H1 (cell line): Measurements from ENCODE around the gene CDK5R1. TPM values are rescaled to one million over a fixed set of nuclear protein-coding genes. Genes with fewer than 3 reads are reported as not detected.
A peak's percentile ranks its signal among the peaks of the same experiment; 100 is the strongest.

Experiments
- CTCF ChIA-PET: fragments of 300-600 bp; sonication (Branson Sonifier 250); formaldehyde crosslinking; loops from one replicate; lab custom pipeline; 2021; ENCODE audit not compliant: partially characterized antibody; lab: Charles Lee
- POLR2A ChIA-PET: fragments of 300-600 bp; sonication (Branson Sonifier 250); formaldehyde crosslinking; loops from one replicate; lab custom pipeline; 2021; ENCODE audit warnings: inconsistent platforms; ENCODE audit not compliant: partially characterized antibody; lab: Charles Lee
- DNase-seq, 2 experiments: peaks; one replicate each; pipeline versions ENCODE4 v3.0.0 to v3.0.0-alpha.2; 2010 to 2022; ENCODE audit warnings: low spot score in 2 of 2, low read depth in 1 of 2, mixed read lengths in 1 of 2
- FAIRE-seq: peaks from 2 replicates; lab custom pipeline; 2011; peaks lifted over from hg19 to GRCh38; lab: Jason Lieb, UNC
- H2AFZ ChIP-seq: 2 replicates; pipeline ENCODE4 v1.8.1; 2012; ENCODE audit warnings: low read length, inconsistent platforms
- H2AK5ac ChIP-seq: 2 replicates; pipeline ENCODE4 v1.6.1; 2013; ENCODE audit warnings: low read depth, low read length
- H2BK120ac ChIP-seq: replicated peaks from 2 replicates; pipeline ENCODE3; 2013; ENCODE audit warnings: low read depth, low read length, inconsistent platforms
- H2BK12ac ChIP-seq: 2 replicates; pipeline ENCODE4 v1.6.1; 2013; ENCODE audit warnings: low read depth, low read length
- H2BK15ac ChIP-seq: 2 replicates; pipeline ENCODE4 v1.6.1; 2013; ENCODE audit warnings: low read length
- H2BK20ac ChIP-seq: 2 replicates; pipeline ENCODE4 v1.6.1; 2013; ENCODE audit warnings: low read length
- H2BK5ac ChIP-seq: 2 replicates; pipeline ENCODE4 v1.6.1; 2013; ENCODE audit warnings: low read depth, low read length
- H3K14ac ChIP-seq: 2 replicates; pipeline ENCODE4 v1.6.1; 2013; ENCODE audit warnings: inconsistent platforms; ENCODE audit not compliant: insufficient read length
- H3K18ac ChIP-seq: 2 replicates; pipeline ENCODE4 v1.6.1; 2013; ENCODE audit warnings: low read length; ENCODE audit errors: extremely low read depth
- H3K23ac ChIP-seq: 2 replicates; pipeline ENCODE4 v1.6.1; 2013; ENCODE audit warnings: inconsistent platforms; ENCODE audit not compliant: insufficient read length
- H3K23me2 ChIP-seq: 2 replicates; pipeline ENCODE4 v1.6.1; 2013; ENCODE audit warnings: low read depth, low read length
- H3K27ac ChIP-seq: 2 replicates; pipeline ENCODE4 v1.6.1; 2011; ENCODE audit warnings: low read depth, low read length, inconsistent platforms
- H3K27me3 ChIP-seq, 4 experiments: replicated peaks in 1 of 4; 1 replicate in 1 of 4; 2 replicates in 3 of 4; pipeline versions ENCODE4 v1.6.1 to v1.8.1; 2011 to 2013; ENCODE audit warnings: low read length in 3 of 4, mild to moderate bottlenecking in 3 of 4, inconsistent platforms in 2 of 4, mixed read lengths in 2 of 4, moderate library complexity in 1 of 4; ENCODE audit not compliant: control insufficient read depth in 3 of 4, insufficient read depth in 3 of 4; ENCODE audit errors: extremely low read depth in 1 of 4
- H3K36me3 ChIP-seq, 4 experiments: 2 replicates each; pipeline versions ENCODE4 v1.6.1 to v1.8.1; 2011 to 2013; ENCODE audit warnings: mild to moderate bottlenecking in 4 of 4, low read length in 3 of 4, moderate library complexity in 2 of 4, control low read depth in 1 of 4, inconsistent platforms in 1 of 4; ENCODE audit not compliant: insufficient read depth in 4 of 4, control insufficient read depth in 2 of 4
- H3K4ac ChIP-seq: replicated peaks from 2 replicates; pipeline ENCODE3; 2013; ENCODE audit warnings: low read length, low read depth, mixed read lengths, inconsistent platforms; ENCODE audit not compliant: insufficient read length
- H3K4me1 ChIP-seq, 4 experiments: replicated peaks in 1 of 4; 1 replicate in 1 of 4; 2 replicates in 3 of 4; pipeline versions ENCODE4 v1.6.1 to v1.8.1; 2011 to 2013; ENCODE audit warnings: low read length in 3 of 4, inconsistent platforms in 2 of 4, mixed read lengths in 1 of 4; ENCODE audit not compliant: insufficient read depth in 4 of 4, control insufficient read depth in 3 of 4
- H3K4me2 ChIP-seq, 2 experiments: 2 replicates each; pipeline versions ENCODE4 v1.6.1 to v1.8.1; 2011 to 2013; ENCODE audit warnings: low read depth in 2 of 2, low read length in 2 of 2, control low read depth in 1 of 2, inconsistent platforms in 1 of 2, mild to moderate bottlenecking in 1 of 2; ENCODE audit not compliant: insufficient read depth in 1 of 2
- H3K4me3 ChIP-seq, 4 experiments: fragments of 200-600, 300-600 bp in 1 of 4; sonication (generic), shearing (Covaris generic), sonication (Bioruptor Twin) in 1 of 4; 2 replicates each; pipeline versions ENCODE4 v1.5.1 to v1.8.1; 2011 to 2016; ENCODE audit warnings: low read length in 4 of 4, low read depth in 3 of 4, control low read depth in 2 of 4, inconsistent platforms in 2 of 4, mild to moderate bottlenecking in 2 of 4, mixed read lengths in 1 of 4, moderate library complexity in 1 of 4; ENCODE audit not compliant: insufficient read depth in 2 of 4; ENCODE audit errors: extremely low read depth in 1 of 4
- H3K56ac ChIP-seq: replicated peaks from 2 replicates; pipeline ENCODE3; 2013; ENCODE audit warnings: low read depth, mild to moderate bottlenecking, mixed read lengths, low read length, inconsistent platforms; ENCODE audit not compliant: insufficient read length
- H3K79me1 ChIP-seq: 2 replicates; pipeline ENCODE4 v1.6.1; 2013; ENCODE audit warnings: low read depth, low read length, control low read depth
- H3K79me2 ChIP-seq, 2 experiments: 2 replicates each; pipeline versions ENCODE4 v1.6.1 to v1.8.1; 2012 to 2013; ENCODE audit warnings: low read length in 2 of 2, mild to moderate bottlenecking in 2 of 2, inconsistent platforms in 1 of 2; ENCODE audit not compliant: insufficient read depth in 2 of 2, control insufficient read depth in 1 of 2
- H3K9ac ChIP-seq, 4 experiments: replicated peaks in 1 of 4; 1 replicate in 1 of 4; 2 replicates in 3 of 4; pipeline versions ENCODE4 v1.6.1 to v1.8.1; 2011 to 2013; ENCODE audit warnings: low read depth in 3 of 4, low read length in 3 of 4, control low read depth in 2 of 4, mild to moderate bottlenecking in 2 of 4, moderate library complexity in 2 of 4, inconsistent platforms in 1 of 4; ENCODE audit errors: extremely low read depth in 1 of 4
- H3K9me3 ChIP-seq, 2 experiments: 2 replicates each; pipeline versions ENCODE4 v1.6.1 to v1.8.1; 2012 to 2013; ENCODE audit warnings: mild to moderate bottlenecking in 2 of 2, moderate library complexity in 2 of 2, control low read depth in 1 of 2, inconsistent platforms in 1 of 2, low read depth in 1 of 2, low read length in 1 of 2, mixed read lengths in 1 of 2; ENCODE audit not compliant: insufficient read depth in 2 of 2
- H4K20me1 ChIP-seq, 2 experiments: replicated peaks in 1 of 2; 2 replicates each; pipeline versions ENCODE3 to v1.8.1; 2011 to 2013; ENCODE audit warnings: inconsistent platforms in 2 of 2, low read length in 2 of 2, mild to moderate bottlenecking in 1 of 2; ENCODE audit not compliant: insufficient read depth in 2 of 2, control insufficient read depth in 1 of 2
- H4K5ac ChIP-seq: 2 replicates; pipeline ENCODE4 v1.6.1; 2013; ENCODE audit warnings: low read length, low read depth, mixed read lengths, inconsistent platforms; ENCODE audit not compliant: insufficient read length
- H4K8ac ChIP-seq: 2 replicates; pipeline ENCODE4 v1.8.0; 2013; ENCODE audit warnings: mild to moderate bottlenecking, moderate library complexity, low read length, inconsistent platforms; ENCODE audit not compliant: insufficient read depth; ENCODE audit errors: extremely low read depth
- H4K91ac ChIP-seq: replicated peaks from 2 replicates; pipeline ENCODE3; 2013; ENCODE audit warnings: low read length, mixed read lengths, inconsistent platforms; ENCODE audit not compliant: insufficient read length
- KDM4A ChIP-seq: IDR thresholded peaks from one replicate; pipeline ENCODE4 v1.7.1; 2012; ENCODE audit warnings: low read depth, mild to moderate bottlenecking, moderate library complexity, low read length, inconsistent platforms; ENCODE audit not compliant: severe bottlenecking
- POLR2AphosphoS5 ChIP-seq: IDR thresholded peaks from 2 replicates; pipeline ENCODE4 v1.6.1; 2011; ENCODE audit warnings: low read depth, low read length
- WGBS, 2 experiments: shearing (Covaris generic) in 1 of 2; methylation state at CpG; one replicate each; pipeline versions ENCODE4 v1.1.6 to v1.1.7; 2013 to 2015; ENCODE audit warnings: low lambda C conversion rate in 2 of 2, mixed read lengths in 2 of 2, inconsistent platforms in 1 of 2, low coverage in 1 of 2, missing lambda C conversion rate in 1 of 2; ENCODE audit not compliant: insufficient replicate concordance in 2 of 2, insufficient coverage in 1 of 2, insufficient read length in 1 of 2; ENCODE audit errors: extremely low coverage in 1 of 2, missing lambda C conversion rate in 1 of 2; 5-methylcytosine and 5-hydroxymethylcytosine counted together
- polyA plus RNA-seq, 7 experiments: library from polyadenylated mRNA; depleted of rRNA in 3 of 7; stranded (reverse) in 5 of 7; unstranded in 2 of 7; fragments of >200 nt in 5 of 7; fragments of 200-250 nt in 2 of 7; gene quantifications; 1 replicate in 5 of 7; 2 replicates in 1 of 7; 4 replicates in 1 of 7; pipeline versions ENCODE4 v1.2.1 to v1.2.3, GENCODE V29; 2011 to 2013; ENCODE audit warnings: missing spikeins in 2 of 7, mixed read lengths in 2 of 7
- total RNA-seq: library from RNA; stranded (reverse); fragmentation: NEBNext Ultra II Directional; extraction: Animal tissue kit (Norgen Biotek cat#: 25700); gene quantifications from 2 replicates; pipeline ENCODE4 v1.2.1, GENCODE V29; 2021

Gene CDK5R1
- total and polyA plus RNA-seq, 2 of the 8 experiments (the other 6 are each of a cell fraction or from before 2014, with no cell fraction given): 2.7 to 9.9 TPM

GRCh38 chr17:32490101-32490482, 3.3 kb downstream of the CDK5R1 start:
- Histone ChIP-seq H3K27me3 (no peaks in the 10 kb centered on the region; a peak in 2 of 7 replicates), H4K5ac (no peak overlapping the region), H3K4me3 (no peak overlapping the region), H3K14ac (no peak overlapping the region), H2BK120ac (no peak overlapping the region), H4K8ac (no peak overlapping the region), H2AK5ac (no peak overlapping the region), H3K18ac (no peak overlapping the region), H2BK12ac (no peak overlapping the region), H3K23me2 (peaks cover 8% of the 10 kb centered on the region), H3K79me2 (peaks cover 0 to 27% of the 10 kb centered on the region in 2 experiments; a peak in 2 of 4 replicates), H4K20me1 (peaks cover 3 to 13% of the 10 kb centered on the region in 2 experiments), H3K9ac (no peak overlapping the region; a peak in 1 of 7 replicates), H2AFZ (no peak overlapping the region), H3K4me1 (peaks cover 0 to 34% (median 16%) of the 10 kb centered on the region in 4 experiments; a peak in 6 of 7 replicates), H3K4me2 (0 out of 4 replicates have a peak overlapping the region, but pooled peaks of 1 of the 2 experiments have one; percentile 5), H3K4ac (no peak overlapping the region), H3K79me1 (peaks cover 12% of the 10 kb centered on the region), H3K56ac (no peak overlapping the region), H3K36me3 (peaks cover 0 to 13% (median 4%) of the 10 kb centered on the region in 4 experiments; a peak in 3 of 8 replicates), H3K27ac (no peak overlapping the region), H2BK15ac (no peak overlapping the region), H3K9me3 (no peaks in the 10 kb centered on the region), H3K23ac (no peak overlapping the region), H4K91ac (no peak overlapping the region), H2BK20ac (0 out of 2 replicates have a peak overlapping the region, but pooled peaks have one; percentile 48), H2BK5ac (no peak overlapping the region)
- TF ChIP-seq POLR2AphosphoS5 (peak; percentile 48; the same call in 1 of the 2 replicates), KDM4A (no peak)
- no peak for DNase-seq
- ChIA-PET POLR2A (interaction anchor here (5.4 kb wide), 1 partner anchor 29 kb away, joined by 35 read pairs; no protein-coding TSS in a partner anchor), CTCF (interaction anchor here (1.4 kb wide), 2 partner anchors 41 to 43 kb away, joined by 3 to 4 read pairs; no protein-coding TSS in a partner anchor)
- WGBS, 2 experiments: 83% methylated on average over 16 of the region's 16 CpGs; no CpG with 5 or more reads in 1 of the 2 experiments
- FAIRE-seq: no peak
